Body of pancreas (tissue), 4 donors: Measurements from ENCODE around the gene UBA3. TPM values are rescaled to one million over a fixed set of nuclear protein-coding genes. Genes with fewer than 3 reads are reported as not detected.

Source experiments
- ATAC-seq: fragments of 150-250 bp; one replicate; pipeline ENCODE4 v1.9.1; 2016
- DNase-seq, 4 donors: peaks; one replicate each; pipeline ENCODE4 v3.0.0-alpha.2; 2019
- H3K27ac ChIP-seq, 4 donors: fragments of 200-600 bp; sonication (generic); 1 replicate in 3 of 4; 2 replicates in 1 of 4; pipeline versions ENCODE4 v1.5.1 to v1.6.1; 2016 to 2019; ENCODE audit warnings: mild to moderate bottlenecking in 1 of 4, mixed read lengths in 1 of 4, moderate library complexity in 1 of 4
- H3K27me3 ChIP-seq, 2 donors: fragments of 200-600 bp; sonication (generic); one replicate each; pipeline ENCODE4 v1.6.0; 2016; ENCODE audit warnings: mild to moderate bottlenecking in 1 of 2
- H3K36me3 ChIP-seq, 2 donors: fragments of 200-600 bp; sonication (generic); replicated peaks in 1 of 2; 2 replicates each; pipeline ENCODE4 v1.5.1; 2016; ENCODE audit warnings: low read depth in 2 of 2; ENCODE audit not compliant: insufficient read depth in 1 of 2
- H3K4me1 ChIP-seq: fragments of 200-600 bp; sonication (generic); one replicate; pipeline ENCODE4 v1.6.0; 2016
- H3K4me3 ChIP-seq, 2 donors: fragments of 200-600 bp; sonication (generic); 1 replicate in 1 of 2; 2 replicates in 1 of 2; pipeline ENCODE4 v1.5.1; 2016 to 2019
- H3K9me3 ChIP-seq, 3 donors: fragments of 200-600 bp; sonication (generic); 1 replicate in 2 of 3; 2 replicates in 1 of 3; pipeline ENCODE4 v1.5.1; 2016
- POLR2A ChIP-seq, 3 donors: fragments of 450-650 bp; IDR thresholded peaks; one replicate each; pipeline ENCODE4 v1.6.1; 2016; ENCODE audit warnings: antibody characterized with exemption in 3 of 3, mild to moderate bottlenecking in 2 of 3
- WGBS, 2 donors: methylation state at CpG; one replicate each; pipeline ENCODE4 v1.1.5; 2017; 5-methylcytosine and 5-hydroxymethylcytosine counted together
- intact Hi-C: fragments of 100-400 bp; cut with DNase I; formaldehyde crosslinking; loops from one replicate; pipeline ENCODE4 v1.15.1; 2023
- total RNA-seq, 2 donors: library from RNA; depleted of rRNA; stranded (reverse); fragments of >200 nt; gene quantifications; one replicate each; pipeline ENCODE4 v1.1.0, GENCODE V29; 2016
- TF ChIP-seq, protein P1 (sequence below), 7 experiments: fragments of 450-650 bp in 4 of 7; fragments of 200-600 bp in 3 of 7; sonication (generic) in 3 of 7; IDR thresholded peaks; one replicate each; pipeline ENCODE4 v1.5.1; 2016 to 2019; ENCODE audit warnings: antibody characterized with exemption in 7 of 7

The UBA3 gene
- total RNA-seq, 2 donors from 2014 or later = 23.3 to 47.5 TPM

DNA sequence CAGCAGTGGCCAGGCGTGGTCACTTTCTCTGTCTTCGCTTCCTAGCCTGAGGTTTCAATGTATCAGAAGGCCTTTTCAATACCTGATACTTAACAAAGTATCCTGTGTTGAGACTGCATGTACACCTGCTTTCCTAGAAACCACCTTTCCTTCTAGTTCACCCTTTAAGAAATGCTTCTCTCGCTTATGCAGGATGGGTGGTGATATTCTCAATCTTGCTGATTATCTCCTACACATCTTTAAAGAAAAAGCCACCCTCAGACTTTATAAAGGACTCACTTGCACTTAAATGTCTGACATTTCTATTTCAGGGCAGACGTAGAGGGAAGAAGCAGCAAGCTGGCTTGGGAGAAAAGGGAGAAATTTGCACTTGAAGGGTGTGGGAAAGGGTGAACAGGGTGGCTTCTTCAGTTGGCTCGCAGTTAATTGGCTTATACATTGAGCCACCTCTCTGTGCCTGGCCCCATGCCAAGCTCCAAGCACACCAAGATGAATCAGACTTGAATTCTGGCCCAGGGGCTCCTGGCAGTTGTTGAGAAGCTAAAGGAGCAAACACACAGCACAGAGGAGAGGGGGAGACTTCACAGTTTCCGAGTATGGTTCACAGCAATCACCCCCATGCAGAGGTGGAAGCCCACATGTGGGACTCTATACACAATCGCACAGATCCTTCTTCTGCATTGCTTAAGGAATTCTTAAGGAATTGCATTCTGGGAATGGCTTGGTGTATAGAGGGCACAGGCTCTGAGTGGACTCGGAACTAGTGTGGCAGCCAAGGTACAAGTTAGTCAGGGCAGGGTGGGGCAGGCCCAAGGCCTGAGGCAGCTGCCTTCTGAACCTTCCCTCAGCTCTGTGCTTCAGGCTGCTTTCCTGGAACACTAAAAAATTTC, 5.9 kb upstream of the UBA3 start:
- Histone ChIP-seq H3K27me3 (no peaks in the 10 kb centered on the region), H3K9me3 (no peaks in the 10 kb centered on the region), H3K4me1 (peaks cover 74% of the 10 kb centered on the region), H3K36me3 (no peaks in the 10 kb centered on the region), H3K4me3 (peak overlapping the region; percentile 50 to 89), H3K27ac (peak overlapping the region; percentile 89 to 96 (median 94))
- WGBS, 2 donors = 0% methylated on average over 8 of the region's 8 CpGs
- intact Hi-C loops = no loop called here
- DNase-seq (peak; percentile 90 to 98 (median 94)), ATAC-seq (peak; percentile 63)
- TF ChIP-seq, protein P1, sequence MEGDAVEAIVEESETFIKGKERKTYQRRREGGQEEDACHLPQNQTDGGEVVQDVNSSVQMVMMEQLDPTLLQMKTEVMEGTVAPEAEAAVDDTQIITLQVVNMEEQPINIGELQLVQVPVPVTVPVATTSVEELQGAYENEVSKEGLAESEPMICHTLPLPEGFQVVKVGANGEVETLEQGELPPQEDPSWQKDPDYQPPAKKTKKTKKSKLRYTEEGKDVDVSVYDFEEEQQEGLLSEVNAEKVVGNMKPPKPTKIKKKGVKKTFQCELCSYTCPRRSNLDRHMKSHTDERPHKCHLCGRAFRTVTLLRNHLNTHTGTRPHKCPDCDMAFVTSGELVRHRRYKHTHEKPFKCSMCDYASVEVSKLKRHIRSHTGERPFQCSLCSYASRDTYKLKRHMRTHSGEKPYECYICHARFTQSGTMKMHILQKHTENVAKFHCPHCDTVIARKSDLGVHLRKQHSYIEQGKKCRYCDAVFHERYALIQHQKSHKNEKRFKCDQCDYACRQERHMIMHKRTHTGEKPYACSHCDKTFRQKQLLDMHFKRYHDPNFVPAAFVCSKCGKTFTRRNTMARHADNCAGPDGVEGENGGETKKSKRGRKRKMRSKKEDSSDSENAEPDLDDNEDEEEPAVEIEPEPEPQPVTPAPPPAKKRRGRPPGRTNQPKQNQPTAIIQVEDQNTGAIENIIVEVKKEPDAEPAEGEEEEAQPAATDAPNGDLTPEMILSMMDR (IDR thresholded peaks at IDR 0.05) = no peak
- TF ChIP-seq POLR2A (IDR thresholded peaks at IDR 0.05) = peak; percentile 59 to 68 (median 63)

DNA sequence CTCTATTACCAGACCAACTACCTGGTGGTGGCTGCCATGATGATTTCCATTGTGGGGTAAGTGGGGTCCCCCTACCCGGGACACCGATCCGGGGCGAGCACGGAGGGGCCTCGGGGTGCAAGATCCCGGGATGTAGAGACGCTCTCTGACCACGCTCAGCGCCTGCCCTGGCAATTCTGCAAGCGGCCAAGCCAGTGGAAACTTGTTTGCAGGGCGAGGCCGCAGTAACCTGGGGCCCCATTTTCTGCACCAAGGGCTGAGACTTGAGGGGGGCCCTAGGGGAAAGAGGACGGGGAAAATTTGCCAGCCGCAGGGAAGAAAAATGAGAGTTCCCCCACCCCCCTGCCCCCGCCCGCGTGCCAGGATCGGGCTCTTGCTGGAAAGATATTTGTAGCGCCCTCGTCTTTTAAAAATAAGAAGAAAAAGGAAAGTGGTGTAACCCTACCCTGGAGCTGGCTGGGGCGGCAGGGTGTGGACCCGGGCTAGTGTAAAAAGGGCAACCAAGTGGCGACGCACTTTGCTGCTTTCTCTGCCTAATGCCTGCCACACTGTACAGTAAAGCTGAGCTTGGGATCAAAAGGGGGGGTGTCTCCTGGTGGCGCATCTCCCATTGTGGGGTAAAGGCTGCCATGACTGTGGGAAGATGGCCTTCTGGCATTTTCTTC, 5.1 kb upstream of the UBA3 start:
- WGBS, 2 donors = 0% methylated on average over 21 to 26 of the region's 26 CpGs
- DNase-seq (peak; percentile 22 to 46 (median 30)), ATAC-seq (peak; percentile 2)
- Histone ChIP-seq H3K9me3 (no peaks in the 10 kb centered on the region), H3K27ac (peak overlapping the region; percentile 89 to 96 (median 94)), H3K4me3 (peak overlapping the region; percentile 50 to 89), H3K36me3 (no peaks in the 10 kb centered on the region), H3K4me1 (peaks cover 74% of the 10 kb centered on the region), H3K27me3 (no peaks in the 10 kb centered on the region)
- intact Hi-C loops = no loop called here
- TF ChIP-seq POLR2A (IDR thresholded peaks at IDR 0.05) = no peak
- TF ChIP-seq, protein P1 (IDR thresholded peaks at IDR 0.05) = no peak

DNA sequence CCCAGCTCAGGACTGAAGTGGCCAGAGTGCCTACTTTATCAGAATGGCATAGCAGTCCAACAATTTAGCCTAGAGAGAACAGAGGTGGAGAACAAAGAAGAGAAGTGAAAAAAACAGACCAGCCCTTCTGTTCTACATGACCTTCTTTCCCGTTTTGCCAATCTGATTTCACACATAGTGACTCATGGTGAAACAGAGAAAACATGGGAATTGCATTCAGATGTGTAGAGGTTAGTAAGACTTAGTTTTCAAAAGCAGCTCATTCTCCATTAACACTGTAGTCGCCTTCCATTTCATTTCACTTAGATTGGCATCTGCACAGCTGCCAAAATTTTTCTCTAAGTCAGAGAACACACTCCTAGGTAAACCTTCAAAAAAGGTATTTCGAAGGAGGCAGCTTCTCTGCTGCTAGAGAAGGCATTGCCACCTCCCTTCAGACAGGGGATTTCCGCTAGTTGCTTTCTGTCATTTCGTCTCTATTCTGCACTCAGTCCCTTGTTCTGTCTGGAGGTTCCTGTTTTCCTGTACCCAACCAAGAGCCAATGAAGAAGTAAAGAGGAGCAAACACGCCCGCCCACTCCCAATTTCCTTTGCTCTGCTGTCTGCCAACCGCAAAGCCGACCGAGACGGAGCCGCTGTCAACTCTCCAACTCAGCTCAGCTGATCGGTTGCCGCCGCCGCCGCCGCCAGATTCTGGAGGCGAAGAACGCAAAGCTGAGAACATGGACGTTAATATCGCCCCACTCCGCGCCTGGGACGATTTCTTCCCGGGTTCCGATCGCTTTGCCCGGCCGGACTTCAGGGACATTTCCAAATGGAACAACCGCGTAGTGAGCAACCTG, 4.4 kb upstream of the UBA3 start, which contains the start of gene ARL6IP5:
TSS of gene ARL6IP5 (plus strand) at position 612 of the 842 bp plus-strand sequence. CDS start at position 723, 111 bp downstream.
- TF ChIP-seq POLR2A (IDR thresholded peaks at IDR 0.05) = peak; percentile 44 to 69 (median 61)
- TF ChIP-seq, protein P1 (IDR thresholded peaks at IDR 0.05) = no peak
- peak; percentile 81 for ATAC-seq
- 0% methylated on average over 6 to 32 of the region's 32 CpGs for WGBS, 2 donors
- Histone ChIP-seq H3K9me3 (no peaks in the 10 kb centered on the region), H3K27ac (peak within 1 kb of the TSS; percentile 89 to 96 (median 94)), H3K4me3 (peak within 1 kb of the TSS; percentile 50 to 89), H3K27me3 (no peaks in the 10 kb centered on the region), H3K36me3 (no peaks in the 10 kb centered on the region), H3K4me1 (peaks cover 69% of the 10 kb centered on the region)
- DNase-seq = peak; percentile 93 to 95 (median 94)
- intact Hi-C loops = no loop called here

DNA sequence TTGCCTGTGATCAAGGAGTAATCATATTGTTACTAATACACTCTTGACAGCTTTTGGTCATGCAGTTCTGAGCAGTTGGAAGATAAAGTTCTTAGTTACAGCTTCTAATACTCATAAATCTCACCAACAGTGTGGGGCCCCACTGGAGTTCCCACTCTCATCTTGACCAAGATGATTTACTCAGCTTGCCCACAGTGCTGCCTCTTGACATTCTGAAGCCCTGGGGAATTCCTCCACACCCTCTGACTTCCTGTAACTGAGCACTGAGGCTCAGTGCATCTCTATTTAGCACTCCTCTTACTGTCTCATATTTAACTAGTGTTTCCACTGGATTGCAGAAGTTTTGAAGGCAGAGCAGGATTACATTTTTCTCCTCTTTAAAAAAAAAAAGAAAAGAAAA, 2.6 kb upstream of the UBA3 start:
- DNase-seq = peak in 1 of 4 donors; percentile 50
- peak overlapping the region in 1 of 4 donors; percentile 96 for H3K27ac ChIP-seq
- H3K4me1 ChIP-seq = peaks cover 68% of the 10 kb centered on the region

More for the DNA sequence above, 2.6 kb upstream of the UBA3 start:
- TF ChIP-seq POLR2A (IDR thresholded peaks at IDR 0.05) = no peak
- TF ChIP-seq, protein P1 (IDR thresholded peaks at IDR 0.05) = no peak
- Histone ChIP-seq H3K4me3 (no peak overlapping the region), H3K27me3 (no peaks in the 10 kb centered on the region), H3K36me3 (no peaks in the 10 kb centered on the region), H3K9me3 (no peaks in the 10 kb centered on the region)
- no peak for ATAC-seq
- intact Hi-C loops = no loop called here
